CD4-positive, alpha-beta T cell (primary cell): ENCODE measurements around the gene OR2T35. TPM values are rescaled to one million over a fixed set of nuclear protein-coding genes. Genes with fewer than 3 reads are reported as not detected.
"Not testable (repeated sequence)": the region's sequence is repeated elsewhere in the genome, so short reads cannot be mapped to it uniquely, and the experiment has no call there.

Experiments used
- ATAC-seq: fragments of 200-7000 bp; cut with Tn5 transposase; one replicate; pipeline ENCODE4 v1.10.0; 2022; ENCODE audit warnings: mild to moderate bottlenecking; ENCODE audit not compliant: poor library complexity
- CTCF ChIA-PET: fragments of 350-600 bp; sonication (Branson Sonifier 250); formaldehyde crosslinking; loops from one replicate; lab custom pipeline; 2021; ENCODE audit warnings: antibody characterized with exemption, inconsistent platforms; lab: Charles Lee
- POLR2A ChIA-PET: fragments of 350-600 bp; sonication (Branson Sonifier 250); formaldehyde crosslinking; loops from one replicate; lab custom pipeline; 2021; ENCODE audit warnings: antibody characterized with exemption, inconsistent platforms; lab: Charles Lee
- DNase-seq, 14 experiments: peaks; one replicate each; pipeline ENCODE4 v3.0.0-alpha.2; 2013 to 2020; ENCODE audit warnings: mixed read lengths in 2 of 14
- H3K27ac ChIP-seq, 2 donors: one replicate each; pipeline versions ENCODE4 v1.5.1 to v1.7.0; 2013; ENCODE audit warnings: low read length in 2 of 2, low read depth in 1 of 2, mild to moderate bottlenecking in 1 of 2
- H3K27me3 ChIP-seq, 2 experiments: 1 replicate in 1 of 2; 2 replicates in 1 of 2; pipeline versions ENCODE4 v1.6.1 to v1.7.0; 2013; ENCODE audit warnings: low read length in 2 of 2, control low read depth in 1 of 2, mild to moderate bottlenecking in 1 of 2, moderate library complexity in 1 of 2; ENCODE audit not compliant: insufficient read depth in 2 of 2, control insufficient read depth in 1 of 2
- H3K36me3 ChIP-seq: one replicate; pipeline ENCODE4 v1.6.1; 2013; ENCODE audit warnings: low read length, control low read depth; ENCODE audit not compliant: insufficient read depth
- H3K4me1 ChIP-seq: one replicate; pipeline ENCODE4 v1.6.1; 2013; ENCODE audit warnings: low read length, control low read depth; ENCODE audit not compliant: insufficient read depth
- H3K4me3 ChIP-seq: one replicate; pipeline ENCODE4 v1.5.1; 2013; ENCODE audit warnings: mild to moderate bottlenecking, low read length, moderate library complexity
- H3K9me3 ChIP-seq, 2 experiments: 1 replicate in 1 of 2; 2 replicates in 1 of 2; pipeline versions ENCODE4 v1.6.1 to v1.7.0; 2013; ENCODE audit warnings: low read length in 2 of 2, mild to moderate bottlenecking in 2 of 2, control low read depth in 1 of 2, moderate library complexity in 1 of 2; ENCODE audit not compliant: control insufficient read depth in 1 of 2, insufficient read depth in 1 of 2
- H3K27ac Mint-ChIP-seq: one replicate; pipeline ENCODE4 v1.8.0; 2020; ENCODE audit warnings: mixed read lengths
- H3K27me3 Mint-ChIP-seq: one replicate; pipeline ENCODE4 v1.8.0; 2021; ENCODE audit warnings: mixed read lengths
- H3K36me3 Mint-ChIP-seq: one replicate; pipeline ENCODE4 v1.8.0; 2021; ENCODE audit warnings: low read depth, mixed read lengths
- H3K4me1 Mint-ChIP-seq: one replicate; pipeline ENCODE4 v1.8.0; 2021; ENCODE audit warnings: low read depth, mixed read lengths
- H3K4me3 Mint-ChIP-seq: one replicate; pipeline ENCODE4 v1.8.0; 2020; ENCODE audit warnings: mild to moderate bottlenecking, mixed read lengths
- H3K9me3 Mint-ChIP-seq: one replicate; pipeline ENCODE4 v1.8.0; 2020; ENCODE audit warnings: mixed read lengths
- intact Hi-C, 2 experiments: fragments of 100-400 bp; cut with DNase I in 1 of 2; cut with micrococcal nuclease in 1 of 2; formaldehyde crosslinking; loops; one replicate each; pipeline versions ENCODE4 v1.15.1 to v1.9.0; 2023 to 2025; cut with DNase I, micrococcal nuclease
- total RNA-seq, 174 experiments: library from RNA in 2 of 174; stranded (reverse) in 2 of 174; gene quantifications; one replicate each; pipeline ENCODE4 v1.2.3 and lab custom pipeline; 2021 to 2026

The OR2T35 gene
- total RNA-seq, 2 experiments from 2014 or later, result not detected

DNA sequence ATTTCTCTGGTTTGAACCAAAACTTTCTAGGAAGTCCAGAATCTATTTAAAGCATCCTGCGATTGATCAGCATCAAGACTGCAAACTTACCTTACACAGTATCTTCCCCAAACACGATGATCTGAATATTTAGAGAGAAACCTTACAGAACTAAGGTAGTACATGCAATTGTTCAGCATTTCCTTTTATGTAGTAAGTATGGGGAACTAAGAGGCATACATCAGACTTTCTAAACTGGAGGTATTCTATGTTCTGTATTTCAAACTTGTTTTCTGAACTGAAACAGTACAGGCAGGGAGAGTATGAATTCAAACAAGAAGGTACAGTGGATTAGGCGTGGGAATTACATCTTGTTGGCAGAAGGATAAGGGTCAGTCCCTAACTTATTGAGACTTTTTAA lies 10.3 kb upstream of the OR2T35 start, which contains the start of gene OR2T27:
Gene OR2T27, minus strand, starts transcription at position 175 of the 400 bp plus-strand sequence. CDS start 4,644 bp downstream, outside the sequence.
- H3K36me3 ChIP-seq, H3K4me3 Mint-ChIP-seq, H3K4me3 ChIP-seq, H3K27ac Mint-ChIP-seq, CTCF ChIA-PET, DNase-seq, ATAC-seq, H3K4me1 Mint-ChIP-seq, intact Hi-C loops, H3K4me1 ChIP-seq, POLR2A ChIA-PET, H3K27ac ChIP-seq, H3K36me3 Mint-ChIP-seq, H3K27me3 ChIP-seq, H3K27me3 Mint-ChIP-seq, H3K9me3 ChIP-seq, H3K9me3 Mint-ChIP-seq: not testable (repeated sequence)

DNA sequence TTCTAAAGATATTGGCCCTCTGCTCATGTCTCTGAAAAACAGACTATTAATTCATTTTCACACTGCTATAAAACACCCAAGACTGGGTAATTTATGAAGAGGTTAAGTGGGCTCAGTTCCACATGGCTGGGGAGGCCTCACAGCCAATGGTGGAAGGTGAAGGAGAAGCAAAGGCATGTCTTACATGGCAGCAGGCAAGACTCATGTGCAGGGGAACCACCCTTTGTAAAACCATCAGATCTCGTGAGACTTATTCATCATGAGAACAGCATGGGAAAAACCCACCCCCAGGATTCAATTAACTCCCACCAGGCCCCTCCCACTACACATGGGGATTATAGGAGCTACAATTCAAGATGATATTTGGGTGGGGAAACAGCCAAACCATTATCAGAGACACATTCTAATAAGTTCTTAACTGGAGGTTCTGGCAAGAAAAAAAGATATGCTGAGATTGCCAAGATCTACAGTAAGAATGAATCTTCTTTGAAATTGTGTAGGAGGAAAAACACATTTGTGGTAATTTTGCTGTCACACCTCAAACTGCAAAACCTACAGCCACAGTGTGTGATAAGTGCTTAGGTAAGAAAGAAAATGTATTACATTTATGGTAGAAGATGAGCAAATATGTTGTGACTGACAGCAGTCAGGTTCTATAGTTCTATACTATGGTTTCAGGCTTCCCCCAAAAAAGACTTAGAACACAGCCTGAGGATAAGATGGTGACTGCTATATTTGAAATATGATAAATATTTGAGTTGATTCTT lies 3.9 kb upstream of the OR2T35 start:
- H3K4me1 Mint-ChIP-seq, POLR2A ChIA-PET, H3K27me3 Mint-ChIP-seq, H3K27me3 ChIP-seq, intact Hi-C loops, H3K9me3 ChIP-seq, H3K36me3 ChIP-seq, H3K4me3 Mint-ChIP-seq, H3K27ac Mint-ChIP-seq, H3K36me3 Mint-ChIP-seq, CTCF ChIA-PET, H3K9me3 Mint-ChIP-seq, H3K4me3 ChIP-seq, DNase-seq, H3K27ac ChIP-seq, H3K4me1 ChIP-seq, ATAC-seq: not testable (repeated sequence)

DNA sequence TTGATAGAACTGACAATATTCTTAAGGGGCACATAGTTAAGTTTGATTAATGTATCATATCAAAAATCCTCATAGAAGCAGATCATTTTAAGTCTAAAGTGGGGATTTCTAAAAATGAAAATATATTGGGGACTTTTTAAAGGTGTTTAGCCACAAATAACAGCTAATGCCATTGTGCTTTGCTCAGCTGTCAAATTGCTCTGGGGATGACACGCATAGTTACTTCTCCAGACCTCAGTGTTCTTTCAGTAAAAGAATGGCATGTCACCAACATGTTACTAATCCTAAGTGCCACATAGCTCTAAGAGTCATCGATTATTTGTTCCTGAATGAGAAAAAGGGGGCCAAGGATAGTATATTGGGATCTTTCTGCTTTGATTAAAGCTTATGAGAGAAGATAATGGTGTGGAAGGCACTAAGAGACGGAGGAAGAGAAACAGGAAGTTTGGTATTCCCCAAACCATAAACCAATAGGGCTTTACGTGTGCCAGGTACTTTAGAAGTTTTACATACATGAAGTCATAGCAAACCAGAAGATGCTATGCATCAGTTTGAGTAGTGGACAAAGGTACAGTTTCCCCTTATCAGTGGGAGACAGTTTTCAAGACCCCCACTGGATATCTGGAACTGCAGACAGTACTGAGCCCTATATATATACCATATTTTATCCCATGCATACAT lies 2.0 kb downstream of the OR2T35 start:
- H3K27me3 ChIP-seq, H3K36me3 ChIP-seq, H3K4me1 Mint-ChIP-seq, H3K4me3 Mint-ChIP-seq, H3K9me3 Mint-ChIP-seq, H3K27me3 Mint-ChIP-seq, H3K36me3 Mint-ChIP-seq, ATAC-seq, DNase-seq, H3K4me1 ChIP-seq, CTCF ChIA-PET, H3K27ac ChIP-seq, POLR2A ChIA-PET, H3K4me3 ChIP-seq, H3K27ac Mint-ChIP-seq, H3K9me3 ChIP-seq, intact Hi-C loops: not testable (repeated sequence)

DNA sequence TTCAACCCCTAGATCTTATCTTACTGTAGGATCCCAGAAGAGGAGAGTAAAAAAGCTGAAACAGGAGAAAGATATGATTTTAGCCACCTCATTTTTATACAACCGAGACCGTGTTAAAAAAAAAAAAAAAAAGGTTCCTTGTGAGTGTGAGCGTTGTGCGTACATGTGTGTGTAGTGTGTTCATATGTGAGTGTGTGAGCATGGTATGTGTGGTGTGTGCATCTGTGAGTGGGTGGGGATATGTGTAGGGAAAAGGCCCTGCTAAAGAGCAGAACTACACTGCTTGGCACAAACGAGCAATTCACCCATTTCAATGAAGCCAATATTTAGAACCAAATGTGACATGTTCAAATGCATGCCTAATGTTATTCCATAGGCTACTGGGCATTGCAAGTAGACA lies 3.5 kb downstream of the OR2T35 start:
- H3K27ac ChIP-seq, H3K4me3 ChIP-seq, H3K27ac Mint-ChIP-seq, H3K4me1 Mint-ChIP-seq, POLR2A ChIA-PET, H3K9me3 Mint-ChIP-seq, H3K36me3 Mint-ChIP-seq, H3K4me3 Mint-ChIP-seq, ATAC-seq, H3K27me3 Mint-ChIP-seq, H3K9me3 ChIP-seq, H3K27me3 ChIP-seq, DNase-seq, intact Hi-C loops, CTCF ChIA-PET, H3K36me3 ChIP-seq, H3K4me1 ChIP-seq: not testable (repeated sequence)

DNA sequence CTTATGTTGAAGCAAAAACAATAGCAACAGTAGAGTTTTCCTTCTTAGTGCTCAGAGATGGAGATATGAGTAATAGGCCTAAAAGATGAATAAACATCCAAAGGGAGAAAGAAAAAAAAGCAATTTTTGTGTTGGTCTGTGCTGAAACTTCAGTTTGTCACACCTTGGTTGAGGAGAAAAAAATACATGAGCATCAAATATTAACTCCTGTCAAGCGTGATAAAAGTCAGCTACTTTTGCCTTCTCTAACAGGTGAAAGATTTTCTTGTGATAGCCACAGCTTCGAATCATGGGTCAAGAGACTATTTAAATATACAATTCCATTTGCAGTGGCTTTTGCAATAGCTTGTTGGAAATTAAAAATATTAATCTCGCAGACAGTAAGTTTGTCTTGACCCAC lies 4.2 kb downstream of the OR2T35 start:
- H3K27ac ChIP-seq, H3K36me3 Mint-ChIP-seq, H3K4me3 ChIP-seq, H3K4me1 Mint-ChIP-seq, ATAC-seq, H3K9me3 Mint-ChIP-seq, H3K27me3 Mint-ChIP-seq, POLR2A ChIA-PET, intact Hi-C loops, H3K4me3 Mint-ChIP-seq, H3K27me3 ChIP-seq, H3K9me3 ChIP-seq, H3K4me1 ChIP-seq, H3K36me3 ChIP-seq, DNase-seq, H3K27ac Mint-ChIP-seq, CTCF ChIA-PET: not testable (repeated sequence)

DNA sequence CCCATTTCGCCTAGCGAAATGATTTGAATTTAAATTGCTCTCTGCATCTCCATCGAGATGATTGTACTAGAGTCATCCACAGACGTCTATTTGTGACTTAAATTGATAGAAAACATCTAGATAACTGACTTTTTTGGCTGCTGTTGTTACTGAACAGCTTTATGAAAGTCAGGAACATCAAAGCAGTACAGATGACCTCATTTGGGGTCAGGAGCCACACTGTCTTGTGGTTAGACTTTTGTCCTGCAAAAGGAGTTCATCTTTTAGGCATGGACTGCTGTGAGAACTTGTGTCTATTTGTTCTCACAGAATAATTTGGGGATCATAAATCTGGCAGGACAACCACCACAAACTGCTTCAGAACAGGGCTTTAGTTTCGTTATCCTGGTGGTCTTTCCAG lies 5.4 kb downstream of the OR2T35 start:
- H3K4me3 ChIP-seq, H3K27ac ChIP-seq, H3K9me3 ChIP-seq, H3K4me3 Mint-ChIP-seq, CTCF ChIA-PET, H3K9me3 Mint-ChIP-seq, H3K27ac Mint-ChIP-seq, H3K27me3 Mint-ChIP-seq, H3K36me3 Mint-ChIP-seq, ATAC-seq, H3K36me3 ChIP-seq, H3K4me1 Mint-ChIP-seq, POLR2A ChIA-PET, H3K4me1 ChIP-seq, H3K27me3 ChIP-seq, intact Hi-C loops, DNase-seq: not testable (repeated sequence)

DNA sequence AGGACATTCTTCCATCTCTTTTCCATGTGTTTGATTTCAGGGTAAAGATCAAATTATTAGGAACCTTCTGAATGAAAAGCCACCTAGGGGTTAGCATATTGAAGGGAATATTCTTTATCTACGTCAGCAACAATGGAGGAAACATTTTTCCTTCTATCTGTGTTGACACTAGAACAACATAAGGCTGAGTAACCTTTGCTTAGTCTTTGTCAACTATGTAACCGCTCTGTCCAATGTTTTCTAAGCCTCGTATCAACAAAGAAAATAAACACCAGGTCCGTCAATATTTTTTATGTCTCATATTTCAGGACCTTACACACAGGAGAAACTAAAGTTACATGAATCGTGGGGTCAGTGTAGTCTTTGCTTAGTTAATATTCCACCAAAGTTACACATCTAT lies 8.5 kb downstream of the OR2T35 start:
- H3K27ac ChIP-seq, H3K9me3 Mint-ChIP-seq, H3K27ac Mint-ChIP-seq, H3K27me3 ChIP-seq, H3K36me3 ChIP-seq, H3K4me3 ChIP-seq, H3K27me3 Mint-ChIP-seq, H3K36me3 Mint-ChIP-seq, CTCF ChIA-PET, H3K9me3 ChIP-seq, H3K4me1 ChIP-seq, POLR2A ChIA-PET, intact Hi-C loops, H3K4me3 Mint-ChIP-seq, ATAC-seq, H3K4me1 Mint-ChIP-seq, DNase-seq: not testable (repeated sequence)
